Gastrocnemius medialis (tissue), 4 donors: Measurements from ENCODE around the gene NCAPH2.

Experiments
- POLR2A ChIP-seq, 2 donors: fragments of 450-650 bp; IDR thresholded peaks; one replicate each; pipeline ENCODE4 v1.6.1; 2017; ENCODE audit warnings: antibody characterized with exemption in 2 of 2, mild to moderate bottlenecking in 2 of 2, moderate library complexity in 2 of 2
- TF ChIP-seq, protein P1 (sequence below), 5 experiments: fragments of 450-650 bp in 3 of 5; fragments of 200-600 bp in 2 of 5; sonication (generic) in 2 of 5; IDR thresholded peaks in 4 of 5; conservative IDR thresholded peaks in 1 of 5; 1 replicate in 4 of 5; 2 replicates in 1 of 5; pipeline ENCODE4 v1.5.1; 2016 to 2019; ENCODE audit warnings: antibody characterized with exemption in 5 of 5, mild to moderate bottlenecking in 3 of 5, moderate library complexity in 3 of 5

DNA sequence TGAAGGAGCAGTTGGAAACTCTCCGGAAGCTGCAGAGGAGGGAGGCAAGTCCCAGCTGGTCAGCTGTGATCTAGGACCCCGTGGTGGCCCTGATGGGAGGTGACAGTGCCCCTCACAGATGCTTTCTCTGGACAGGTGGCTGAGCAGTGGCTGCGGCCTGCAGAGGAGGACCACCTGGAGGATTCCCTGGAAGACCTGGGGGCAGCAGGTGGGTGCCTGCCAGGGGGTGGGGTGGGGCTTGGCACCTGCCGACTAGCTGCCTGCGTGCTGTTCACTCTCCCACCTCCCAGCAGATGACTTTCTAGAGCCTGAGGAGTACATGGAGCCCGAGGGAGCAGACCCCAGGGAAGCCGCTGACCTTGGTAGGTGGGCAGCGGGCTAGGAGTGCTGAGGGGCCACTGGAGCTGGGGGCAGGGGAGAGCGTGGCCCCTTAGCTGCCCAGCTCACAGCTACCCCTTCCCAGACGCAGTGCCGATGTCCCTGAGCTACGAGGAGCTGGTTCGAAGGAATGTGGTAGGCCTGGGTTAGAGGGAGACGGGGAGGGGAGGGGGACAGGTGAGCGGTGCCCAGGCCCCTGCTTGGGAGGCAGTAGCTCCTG, 14.3 kb downstream of the NCAPH2 start:
- TF ChIP-seq, protein P1, sequence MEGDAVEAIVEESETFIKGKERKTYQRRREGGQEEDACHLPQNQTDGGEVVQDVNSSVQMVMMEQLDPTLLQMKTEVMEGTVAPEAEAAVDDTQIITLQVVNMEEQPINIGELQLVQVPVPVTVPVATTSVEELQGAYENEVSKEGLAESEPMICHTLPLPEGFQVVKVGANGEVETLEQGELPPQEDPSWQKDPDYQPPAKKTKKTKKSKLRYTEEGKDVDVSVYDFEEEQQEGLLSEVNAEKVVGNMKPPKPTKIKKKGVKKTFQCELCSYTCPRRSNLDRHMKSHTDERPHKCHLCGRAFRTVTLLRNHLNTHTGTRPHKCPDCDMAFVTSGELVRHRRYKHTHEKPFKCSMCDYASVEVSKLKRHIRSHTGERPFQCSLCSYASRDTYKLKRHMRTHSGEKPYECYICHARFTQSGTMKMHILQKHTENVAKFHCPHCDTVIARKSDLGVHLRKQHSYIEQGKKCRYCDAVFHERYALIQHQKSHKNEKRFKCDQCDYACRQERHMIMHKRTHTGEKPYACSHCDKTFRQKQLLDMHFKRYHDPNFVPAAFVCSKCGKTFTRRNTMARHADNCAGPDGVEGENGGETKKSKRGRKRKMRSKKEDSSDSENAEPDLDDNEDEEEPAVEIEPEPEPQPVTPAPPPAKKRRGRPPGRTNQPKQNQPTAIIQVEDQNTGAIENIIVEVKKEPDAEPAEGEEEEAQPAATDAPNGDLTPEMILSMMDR (IDR thresholded peaks at IDR 0.05 in 4 of 5, conservative IDR thresholded peaks at IDR 0.05 in 1 of 5), result no peak
- no peak for TF ChIP-seq POLR2A (IDR thresholded peaks at IDR 0.05)
